ENCODE measurements around the gene FBXL4. TPM values are rescaled to one million over a fixed set of nuclear protein-coding genes. Genes with fewer than 3 reads are reported as not detected.

Gene FBXL4
- total and polyA plus RNA-seq, 4 donors = 3.5 to 35.0 (median 9.4) TPM

DNA sequence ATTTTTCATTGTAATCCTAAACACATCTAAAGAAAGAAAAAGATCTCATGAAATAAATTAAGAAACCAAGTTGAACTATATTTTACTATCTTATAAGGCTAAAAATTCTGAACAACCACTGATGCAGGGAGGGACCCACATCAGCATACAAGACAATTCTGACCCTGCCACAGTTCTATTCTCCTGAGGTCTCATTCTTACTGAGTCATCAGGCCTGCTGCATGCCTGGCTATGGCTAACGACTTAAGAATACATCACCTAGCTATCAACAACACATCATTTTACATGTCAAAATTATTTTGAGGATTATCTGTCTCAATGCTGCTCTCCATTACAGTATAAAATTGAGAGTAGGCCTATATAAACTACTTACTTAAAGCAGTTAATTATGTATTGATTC is 52.9 kb downstream of the FBXL4 start:
- Histone ChIP-seq H3K27me3 (ENCODE audit: control insufficient read depth in 3 of 3, insufficient read depth in 3 of 3, low read length in 2 of 3) (no peaks in the 10 kb centered on the region), H3K4me1 (ENCODE audit: control insufficient read depth in 5 of 5, insufficient read depth in 5 of 5, low read length in 5 of 5) (peaks cover 0 to 2% (median 0%) of the 10 kb centered on the region in 5 donors), H3K9ac (ENCODE audit: insufficient read depth in 1 of 2, low read length in 2 of 2) (no peak overlapping the region), H3K4me3 (no peak overlapping the region), H3K9me3 (ENCODE audit: control insufficient read depth in 4 of 4, insufficient read depth in 3 of 4, low read length in 3 of 4) (peaks cover 0 to 3% (median 1%) of the 10 kb centered on the region in 4 donors), H3K36me3 (ENCODE audit: control insufficient read depth in 4 of 4, insufficient read depth in 4 of 4, low read length in 4 of 4) (peaks cover 3 to 15% (median 13%) of the 10 kb centered on the region in 4 donors), H3K27ac (ENCODE audit: low read depth in 1 of 2, low read length in 1 of 2) (no peak overlapping the region)
- ATAC-seq (ENCODE audit: insufficient read depth, low FRiP score) (no peak), DNase-seq (no peak)
- 91 to 100% methylated on average over 1 of the region's 1 CpG for WGBS, 2 donors
- TF ChIP-seq, protein P1, sequence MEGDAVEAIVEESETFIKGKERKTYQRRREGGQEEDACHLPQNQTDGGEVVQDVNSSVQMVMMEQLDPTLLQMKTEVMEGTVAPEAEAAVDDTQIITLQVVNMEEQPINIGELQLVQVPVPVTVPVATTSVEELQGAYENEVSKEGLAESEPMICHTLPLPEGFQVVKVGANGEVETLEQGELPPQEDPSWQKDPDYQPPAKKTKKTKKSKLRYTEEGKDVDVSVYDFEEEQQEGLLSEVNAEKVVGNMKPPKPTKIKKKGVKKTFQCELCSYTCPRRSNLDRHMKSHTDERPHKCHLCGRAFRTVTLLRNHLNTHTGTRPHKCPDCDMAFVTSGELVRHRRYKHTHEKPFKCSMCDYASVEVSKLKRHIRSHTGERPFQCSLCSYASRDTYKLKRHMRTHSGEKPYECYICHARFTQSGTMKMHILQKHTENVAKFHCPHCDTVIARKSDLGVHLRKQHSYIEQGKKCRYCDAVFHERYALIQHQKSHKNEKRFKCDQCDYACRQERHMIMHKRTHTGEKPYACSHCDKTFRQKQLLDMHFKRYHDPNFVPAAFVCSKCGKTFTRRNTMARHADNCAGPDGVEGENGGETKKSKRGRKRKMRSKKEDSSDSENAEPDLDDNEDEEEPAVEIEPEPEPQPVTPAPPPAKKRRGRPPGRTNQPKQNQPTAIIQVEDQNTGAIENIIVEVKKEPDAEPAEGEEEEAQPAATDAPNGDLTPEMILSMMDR (IDR thresholded peaks at IDR 0.05; ENCODE audit: control extremely low read depth, extremely low read depth) = no peak

DNA sequence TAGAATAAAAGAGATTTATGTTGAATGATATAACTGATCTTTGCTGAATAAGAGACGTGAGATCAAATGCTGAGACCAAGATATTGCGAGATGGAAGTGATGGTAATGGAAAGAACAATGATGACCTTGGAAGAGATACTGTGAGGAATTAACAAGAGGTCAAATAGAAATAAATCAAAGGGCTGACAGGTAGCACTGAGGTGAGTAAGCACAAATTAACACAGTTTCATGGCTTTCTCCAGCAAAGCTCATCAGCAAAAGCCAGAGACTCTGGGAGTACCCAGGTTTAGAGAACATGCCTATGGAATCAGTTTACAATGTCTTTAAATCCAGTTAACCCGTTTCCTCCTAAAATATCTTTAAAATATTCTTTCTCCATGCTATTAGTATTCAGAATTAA is 60.1 kb downstream of the FBXL4 start:
- 98 to 99% methylated on average over 3 of the region's 3 CpGs for WGBS, 2 donors
- ATAC-seq (ENCODE audit: insufficient read depth, low FRiP score) (no peak), DNase-seq (no peak)
- peaks cover 3 to 12% (median 7%) of the 10 kb centered on the region in 4 donors for H3K36me3 ChIP-seq (ENCODE audit: control insufficient read depth in 4 of 4, insufficient read depth in 4 of 4, low read length in 4 of 4)
- H3K27me3 ChIP-seq (ENCODE audit: control insufficient read depth in 3 of 3, insufficient read depth in 3 of 3, low read length in 2 of 3) = no peaks in the 10 kb centered on the region
- H3K4me1 ChIP-seq (ENCODE audit: control insufficient read depth in 5 of 5, insufficient read depth in 5 of 5, low read length in 5 of 5) = no peaks in the 10 kb centered on the region
- no peak overlapping the region for H3K9ac ChIP-seq (ENCODE audit: insufficient read depth in 1 of 2, low read length in 2 of 2)
- no peaks in the 10 kb centered on the region for H3K9me3 ChIP-seq (ENCODE audit: control insufficient read depth in 4 of 4, insufficient read depth in 3 of 4, low read length in 3 of 4)
- H3K27ac ChIP-seq (ENCODE audit: low read depth in 1 of 2, low read length in 1 of 2) = no peak overlapping the region
- no peak overlapping the region for H3K4me3 ChIP-seq
- TF ChIP-seq, protein P1 (IDR thresholded peaks at IDR 0.05; ENCODE audit: control extremely low read depth, extremely low read depth) = no peak

DNA sequence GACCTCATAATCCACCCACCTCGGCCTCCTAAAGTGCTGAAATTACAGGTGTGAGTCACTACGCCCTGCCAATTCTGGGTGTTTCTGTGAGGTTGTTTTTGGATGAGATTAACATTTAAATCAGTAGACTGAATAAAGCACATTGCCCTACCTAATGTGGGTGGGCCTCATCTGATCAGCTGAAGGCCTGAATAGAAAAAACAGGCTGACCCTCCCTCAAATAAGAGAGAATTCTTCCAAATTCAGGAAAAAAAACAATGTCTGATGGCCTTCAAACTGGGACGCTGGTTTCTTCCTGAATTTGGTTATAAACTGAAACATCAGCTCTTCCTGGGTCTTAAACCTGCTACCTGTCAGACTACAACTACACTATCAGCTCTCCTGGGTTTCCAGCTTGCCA is 62.4 kb downstream of the FBXL4 start:
- TF ChIP-seq, protein P1 (IDR thresholded peaks at IDR 0.05; ENCODE audit: control extremely low read depth, extremely low read depth) = no peak
- 94% methylated on average over 3 of the region's 3 CpGs for WGBS, 2 donors

DNA sequence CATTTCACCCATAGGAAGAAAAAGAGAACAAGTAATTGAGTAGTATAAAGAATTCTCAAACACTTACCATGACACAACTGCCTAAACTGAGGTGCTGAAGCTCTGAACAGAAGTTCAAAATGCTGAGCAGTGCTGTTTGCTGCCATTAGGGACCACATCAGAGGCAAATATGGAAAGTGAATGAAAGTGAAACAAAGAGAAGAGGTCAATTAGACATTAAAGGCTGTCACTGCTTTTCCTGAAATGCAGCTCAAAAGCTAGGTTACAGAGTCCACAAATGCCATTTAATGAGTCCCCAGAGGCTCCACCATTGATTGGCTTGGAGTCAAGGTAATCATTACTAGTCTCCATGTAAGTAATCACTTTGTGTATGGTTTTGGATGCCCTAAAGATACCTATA is 67.3 kb downstream of the FBXL4 start:
- DNase-seq = no peak
- no peaks in the 10 kb centered on the region for H3K27me3 ChIP-seq (ENCODE audit: control insufficient read depth in 3 of 3, insufficient read depth in 3 of 3, low read length in 2 of 3)
- H3K36me3 ChIP-seq (ENCODE audit: control insufficient read depth in 4 of 4, insufficient read depth in 4 of 4, low read length in 4 of 4) = peaks cover 0 to 11% (median 6%) of the 10 kb centered on the region in 4 donors
- no peak for ATAC-seq (ENCODE audit: insufficient read depth, low FRiP score)
- H3K27ac ChIP-seq (ENCODE audit: low read depth in 1 of 2, low read length in 1 of 2) = no peak overlapping the region
- H3K4me3 ChIP-seq = no peak overlapping the region
- H3K4me1 ChIP-seq (ENCODE audit: control insufficient read depth in 5 of 5, insufficient read depth in 5 of 5, low read length in 5 of 5) = no peaks in the 10 kb centered on the region
- no peaks in the 10 kb centered on the region for H3K9me3 ChIP-seq (ENCODE audit: control insufficient read depth in 4 of 4, insufficient read depth in 3 of 4, low read length in 3 of 4)
- TF ChIP-seq, protein P1 (IDR thresholded peaks at IDR 0.05; ENCODE audit: control extremely low read depth, extremely low read depth) = no peak
- H3K9ac ChIP-seq (ENCODE audit: insufficient read depth in 1 of 2, low read length in 2 of 2) = no peak overlapping the region

More for the DNA sequence above, 62.4 kb downstream of the FBXL4 start:
- Histone ChIP-seq H3K4me1 (ENCODE audit: control insufficient read depth in 5 of 5, insufficient read depth in 5 of 5, low read length in 5 of 5) (no peaks in the 10 kb centered on the region), H3K9me3 (ENCODE audit: control insufficient read depth in 4 of 4, insufficient read depth in 3 of 4, low read length in 3 of 4) (no peaks in the 10 kb centered on the region), H3K27ac (ENCODE audit: low read depth in 1 of 2, low read length in 1 of 2) (no peak overlapping the region), H3K36me3 (ENCODE audit: control insufficient read depth in 4 of 4, insufficient read depth in 4 of 4, low read length in 4 of 4) (peaks cover 3 to 18% (median 7%) of the 10 kb centered on the region in 4 donors), H3K27me3 (ENCODE audit: control insufficient read depth in 3 of 3, insufficient read depth in 3 of 3, low read length in 2 of 3) (no peaks in the 10 kb centered on the region), H3K9ac (ENCODE audit: insufficient read depth in 1 of 2, low read length in 2 of 2) (no peak overlapping the region), H3K4me3 (no peak overlapping the region)
- ATAC-seq (ENCODE audit: insufficient read depth, low FRiP score) (no peak), DNase-seq (no peak)
